H1 (cell line): Measurements from ENCODE around the gene SBNO2. TPM values are rescaled to one million over a fixed set of nuclear protein-coding genes. Genes with fewer than 3 reads are reported as not detected.
A peak's percentile ranks its signal among the peaks of the same experiment; 100 is the strongest.

Experiments
- ASH2L ChIP-seq: fragments of 200-600, 300-600 bp; sonication (generic); IDR thresholded peaks from one replicate; pipeline ENCODE4 v1.7.1; 2017; ENCODE audit warnings: low read length
- CBX5 ChIP-seq: fragments of 300-800, 300-1000 bp; sonication (generic); IDR thresholded peaks from 2 replicates; pipeline ENCODE4 v1.7.1; 2016; ENCODE audit warnings: antibody characterized with exemption, low read length, low read depth
- CREB1 ChIP-seq: IDR thresholded peaks from 2 replicates; pipeline ENCODE4 v1.6.1; 2012; ENCODE audit warnings: inconsistent platforms
- EP300 ChIP-seq, 2 experiments: IDR thresholded peaks; 1 replicate in 1 of 2; 2 replicates in 1 of 2; pipeline ENCODE4 v1.6.1; 2011 to 2012; ENCODE audit warnings: low read depth in 2 of 2, low read length in 2 of 2, mild to moderate bottlenecking in 2 of 2, borderline replicate concordance in 1 of 2, inconsistent platforms in 1 of 2, moderate library complexity in 1 of 2
- GABPA ChIP-seq: IDR thresholded peaks from 2 replicates; pipeline ENCODE4 v1.6.1; 2011; ENCODE audit warnings: mild to moderate bottlenecking, low read length, moderate library complexity, borderline replicate concordance; ENCODE audit not compliant: insufficient read depth
- HDAC6 ChIP-seq: IDR thresholded peaks from one replicate; pipeline ENCODE4 v1.7.1; 2012; ENCODE audit warnings: low read depth, mild to moderate bottlenecking, inconsistent platforms, low read length, moderate library complexity
- KDM4A ChIP-seq: IDR thresholded peaks from one replicate; pipeline ENCODE4 v1.7.1; 2012; ENCODE audit warnings: low read depth, mild to moderate bottlenecking, moderate library complexity, low read length, inconsistent platforms; ENCODE audit not compliant: severe bottlenecking
- MAFK ChIP-seq: IDR thresholded peaks from 2 replicates; pipeline ENCODE4 v1.6.1; 2012; ENCODE audit warnings: low read depth, mild to moderate bottlenecking, improper control_type of control experiment, low read length
- MAX ChIP-seq: IDR thresholded peaks from 2 replicates; pipeline ENCODE4 v1.6.1; 2012; ENCODE audit warnings: inconsistent platforms
- NANOG ChIP-seq: IDR thresholded peaks from 2 replicates; pipeline ENCODE4 v1.6.1; 2011; ENCODE audit warnings: low read length, low read depth, mild to moderate bottlenecking, inconsistent platforms; ENCODE audit not compliant: insufficient read depth, poor library complexity, severe bottlenecking
- POLR2AphosphoS5 ChIP-seq: IDR thresholded peaks from 2 replicates; pipeline ENCODE4 v1.6.1; 2011; ENCODE audit warnings: low read depth, low read length
- RAD21 ChIP-seq, 2 experiments: IDR thresholded peaks in 1 of 2; conservative IDR thresholded peaks in 1 of 2; 2 replicates each; pipeline ENCODE4 v1.6.1; 2011; ENCODE audit warnings: low read depth in 2 of 2, low read length in 2 of 2, improper control_type of control experiment in 1 of 2, inconsistent platforms in 1 of 2, mild to moderate bottlenecking in 1 of 2, moderate library complexity in 1 of 2
- RFX5 ChIP-seq: IDR thresholded peaks from 2 replicates; pipeline ENCODE4 v1.6.1; 2011; ENCODE audit warnings: low read depth, low read length, improper control_type of control experiment, borderline replicate concordance
- RXRA ChIP-seq: IDR thresholded peaks from 2 replicates; pipeline ENCODE4 v1.6.1; 2011; ENCODE audit warnings: low read depth, mild to moderate bottlenecking, low read length, moderate library complexity; ENCODE audit not compliant: insufficient read depth
- SIN3A ChIP-seq, 2 experiments: IDR thresholded peaks in 1 of 2; conservative IDR thresholded peaks in 1 of 2; 2 replicates each; pipeline ENCODE4 v1.6.1; 2011 to 2012; ENCODE audit warnings: low read length in 2 of 2, improper control_type of control experiment in 1 of 2, low read depth in 1 of 2, mild to moderate bottlenecking in 1 of 2
- SP1 ChIP-seq: IDR thresholded peaks from 2 replicates; pipeline ENCODE4 v1.6.1; 2011; ENCODE audit warnings: low read depth, low read length
- SP4 ChIP-seq: IDR thresholded peaks from 2 replicates; pipeline ENCODE4 v1.6.1; 2012; ENCODE audit warnings: low read length, inconsistent platforms
- SRF ChIP-seq: IDR thresholded peaks from 2 replicates; pipeline ENCODE4 v1.6.1; 2011; ENCODE audit warnings: mild to moderate bottlenecking, low read depth, low read length, moderate library complexity
- TAF7 ChIP-seq: optimal IDR thresholded peaks from 2 replicates; pipeline ENCODE3; 2011; ENCODE audit warnings: low read depth, mild to moderate bottlenecking, inconsistent platforms, low read length, moderate library complexity, borderline replicate concordance
- TBP ChIP-seq: IDR thresholded peaks from 2 replicates; pipeline ENCODE4 v1.6.1; 2011; ENCODE audit warnings: low read depth, low read length, improper control_type of control experiment
- polyA plus RNA-seq, 7 experiments: library from polyadenylated mRNA; depleted of rRNA in 3 of 7; stranded (reverse) in 5 of 7; unstranded in 2 of 7; fragments of >200 nt in 5 of 7; fragments of 200-250 nt in 2 of 7; gene quantifications; 1 replicate in 5 of 7; 2 replicates in 1 of 7; 4 replicates in 1 of 7; pipeline versions ENCODE4 v1.2.1 to v1.2.3, GENCODE V29; 2011 to 2013; ENCODE audit warnings: missing spikeins in 2 of 7, mixed read lengths in 2 of 7
- total RNA-seq: library from RNA; stranded (reverse); fragmentation: NEBNext Ultra II Directional; extraction: Animal tissue kit (Norgen Biotek cat#: 25700); gene quantifications from 2 replicates; pipeline ENCODE4 v1.2.1, GENCODE V29; 2021
- TF ChIP-seq, protein P1 (sequence below): IDR thresholded peaks from 2 replicates; pipeline ENCODE4 v1.6.1; 2012; ENCODE audit warnings: low read length, inconsistent platforms

The SBNO2 gene
- total and polyA plus RNA-seq, 2 of the 8 experiments (the other 6 are each of a cell fraction or from before 2014, with no cell fraction given): 12.2 to 31.4 TPM

DNA sequence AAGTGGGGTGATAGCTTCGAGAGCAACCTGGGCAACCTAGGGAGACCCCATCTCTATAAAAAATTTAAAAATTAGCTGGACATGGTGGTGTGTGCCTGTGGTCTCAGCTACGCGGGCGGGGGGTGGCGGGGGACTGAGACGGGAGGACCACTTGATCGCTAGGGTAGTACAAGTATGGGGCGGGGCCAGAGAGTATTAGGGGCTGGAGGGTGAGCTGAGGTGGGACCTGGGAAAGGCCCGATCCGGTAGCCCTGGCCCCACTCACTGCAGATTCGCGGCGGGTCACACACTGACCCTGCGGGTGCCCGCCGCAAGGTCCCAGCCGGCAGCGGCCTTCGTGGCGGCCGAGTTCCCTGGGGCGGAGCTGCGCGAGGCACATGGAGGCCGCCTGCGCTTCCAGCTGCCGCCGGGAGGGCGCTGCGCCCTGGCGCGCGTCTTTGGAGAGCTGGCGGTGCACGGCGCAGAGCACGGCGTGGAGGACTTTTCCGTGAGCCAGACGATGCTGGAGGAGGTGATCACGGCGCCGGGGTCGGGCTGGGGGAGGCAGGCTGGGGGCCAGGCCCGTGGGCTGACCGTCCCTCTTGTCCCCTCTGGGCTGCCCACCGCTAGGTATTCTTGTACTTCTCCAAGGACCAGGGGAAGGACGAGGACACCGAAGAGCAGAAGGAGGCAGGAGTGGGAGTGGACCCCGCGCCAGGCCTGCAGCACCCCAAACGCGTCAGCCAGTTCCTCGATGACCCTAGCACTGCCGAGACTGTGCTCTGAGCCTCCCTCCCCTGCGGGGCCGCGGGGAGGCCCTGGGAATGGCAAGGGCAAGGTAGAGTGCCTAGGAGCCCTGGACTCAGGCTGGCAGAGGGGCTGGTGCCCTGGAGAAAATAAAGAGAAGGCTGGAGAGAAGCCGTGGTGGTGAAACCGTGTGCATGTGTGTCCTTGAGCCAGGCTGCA, 109.1 kb downstream of the SBNO2 start (continued):
- TF ChIP-seq SIN3A (conservative IDR thresholded peaks at IDR 0.05 in 1 of 2, IDR thresholded peaks at IDR 0.05 in 1 of 2; ENCODE audit: low read depth in 1 of 2, low read length in 2 of 2) (peak in 1 of 2 experiments; percentile 73; a peak in 1 of 4 replicates), ASH2L (peak; percentile 47), GABPA (peak; percentile 80; the same call in 1 of the 2 replicates), MAX (peak; percentile 99), TAF7 (no peak), HDAC6 (no peak), CBX5 (no peak), SP4 (peak; percentile 19; the same call in 1 of the 2 replicates), TBP (no peak), SRF (no peak), KDM4A (peak; percentile 63), NANOG (no peak), CREB1 (peak; percentile 54; the same call in 1 of the 2 replicates), MAFK (no peak), EP300 (IDR thresholded peaks at IDR 0.05; ENCODE audit: borderline replicate concordance in 1 of 2, low read depth in 2 of 2, low read length in 2 of 2) (no peak), RFX5 (no peak), SP1 (no peak), POLR2AphosphoS5 (no peak), RAD21 (IDR thresholded peaks at IDR 0.05 in 1 of 2, conservative IDR thresholded peaks at IDR 0.05 in 1 of 2; ENCODE audit: low read depth in 2 of 2, low read length in 2 of 2) (peak; percentile 38 to 60; a peak in 3 of 4 replicates), RXRA (no peak)
- TF ChIP-seq, protein P1, sequence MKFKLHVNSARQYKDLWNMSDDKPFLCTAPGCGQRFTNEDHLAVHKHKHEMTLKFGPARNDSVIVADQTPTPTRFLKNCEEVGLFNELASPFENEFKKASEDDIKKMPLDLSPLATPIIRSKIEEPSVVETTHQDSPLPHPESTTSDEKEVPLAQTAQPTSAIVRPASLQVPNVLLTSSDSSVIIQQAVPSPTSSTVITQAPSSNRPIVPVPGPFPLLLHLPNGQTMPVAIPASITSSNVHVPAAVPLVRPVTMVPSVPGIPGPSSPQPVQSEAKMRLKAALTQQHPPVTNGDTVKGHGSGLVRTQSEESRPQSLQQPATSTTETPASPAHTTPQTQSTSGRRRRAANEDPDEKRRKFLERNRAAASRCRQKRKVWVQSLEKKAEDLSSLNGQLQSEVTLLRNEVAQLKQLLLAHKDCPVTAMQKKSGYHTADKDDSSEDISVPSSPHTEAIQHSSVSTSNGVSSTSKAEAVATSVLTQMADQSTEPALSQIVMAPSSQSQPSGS: no peak
